ENCODE measurements around the gene SMAGP. TPM values are rescaled to one million over a fixed set of nuclear protein-coding genes. Genes with fewer than 3 reads are reported as not detected.
"Not testable (repeated sequence)": the region's sequence is repeated elsewhere in the genome, so short reads cannot be mapped to it uniquely, and the experiment has no call there.

Gene SMAGP
- polyA plus RNA-seq, 1 donor from 2014 or later, result 82.1 TPM

DNA sequence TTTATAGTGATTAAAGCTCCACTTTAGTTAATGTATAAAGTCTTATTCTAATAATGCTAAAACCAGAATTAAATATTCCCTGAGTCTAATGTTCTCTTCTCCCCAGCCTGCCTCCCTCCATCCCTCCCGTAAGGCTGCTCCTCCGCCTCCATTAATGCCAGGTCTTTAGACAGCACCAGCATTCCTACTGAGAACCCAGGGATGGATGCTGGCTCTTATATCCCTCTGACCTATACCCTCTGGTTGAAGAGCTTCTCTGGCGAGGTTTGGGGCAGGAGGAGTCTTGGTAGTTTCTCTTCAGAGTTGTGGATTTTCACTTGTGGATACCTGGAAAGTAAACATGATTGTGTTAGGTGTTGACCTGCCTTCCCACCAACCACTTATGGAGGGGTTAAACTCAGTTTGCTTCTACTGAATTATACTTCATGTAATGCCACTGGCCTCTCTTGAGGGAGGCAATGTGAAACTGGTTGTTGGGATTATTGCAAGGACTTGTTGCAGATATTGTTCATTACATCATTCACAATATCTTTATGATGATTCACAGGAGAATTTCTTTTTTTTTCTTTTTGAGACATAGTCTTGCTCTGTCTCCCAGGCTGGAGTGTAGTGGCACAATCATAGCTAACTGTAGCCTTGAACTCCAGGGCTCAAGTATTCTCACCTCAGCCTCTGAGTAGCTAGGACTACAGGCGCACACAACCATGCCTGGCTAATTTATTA is 11.1 kb upstream of the SMAGP start:
- H3K27ac Mint-ChIP-seq, result peak overlapping the region in 1 of 3 donors; percentile 31
- no peak overlapping the region for H3K4me3 Mint-ChIP-seq
- H3K27me3 Mint-ChIP-seq, result no peaks in the 10 kb centered on the region
- peaks cover 0 to 7% (median 6%) of the 10 kb centered on the region in 3 donors for H3K4me1 Mint-ChIP-seq
- peaks cover 9% of the 10 kb centered on the region for H3K36me3 Mint-ChIP-seq
- no peaks in the 10 kb centered on the region for H3K9me3 Mint-ChIP-seq

DNA sequence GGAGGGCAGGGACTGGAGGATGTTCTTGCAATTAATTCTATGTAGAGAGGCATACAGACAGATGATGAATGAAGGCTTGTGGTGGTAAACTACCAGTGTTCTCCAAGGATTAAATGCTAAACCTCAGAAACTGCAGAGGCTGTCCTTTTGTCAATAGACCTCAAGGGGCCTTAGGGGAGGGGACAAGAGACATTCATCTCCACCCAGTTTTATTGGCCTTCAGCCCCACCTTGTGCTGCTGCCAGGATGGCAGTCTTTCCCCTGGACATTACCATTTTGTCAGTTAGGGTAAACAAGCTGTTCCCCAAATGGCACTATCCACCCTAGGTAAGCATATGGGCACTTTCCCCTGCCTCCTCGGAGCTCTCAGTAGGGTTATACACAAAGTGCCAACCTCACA is 4.9 kb upstream of the SMAGP start:
- H3K27ac Mint-ChIP-seq, result no peak overlapping the region
- H3K9me3 Mint-ChIP-seq, result no peaks in the 10 kb centered on the region
- no peaks in the 10 kb centered on the region for H3K36me3 Mint-ChIP-seq
- no peaks in the 10 kb centered on the region for H3K27me3 Mint-ChIP-seq
- peaks cover 8 to 13% (median 13%) of the 10 kb centered on the region in 3 donors for H3K4me1 Mint-ChIP-seq
- no peak overlapping the region for H3K4me3 Mint-ChIP-seq

GRCh38 chr12:51272810-51273209 is 2.6 kb upstream of the SMAGP start:
- not testable (repeated sequence) for H3K27me3 Mint-ChIP-seq, H3K27ac Mint-ChIP-seq, H3K4me3 Mint-ChIP-seq, H3K36me3 Mint-ChIP-seq, H3K9me3 Mint-ChIP-seq
- peaks cover 14 to 27% (median 20%) of the 10 kb centered on the region in 3 donors for H3K4me1 Mint-ChIP-seq

DNA sequence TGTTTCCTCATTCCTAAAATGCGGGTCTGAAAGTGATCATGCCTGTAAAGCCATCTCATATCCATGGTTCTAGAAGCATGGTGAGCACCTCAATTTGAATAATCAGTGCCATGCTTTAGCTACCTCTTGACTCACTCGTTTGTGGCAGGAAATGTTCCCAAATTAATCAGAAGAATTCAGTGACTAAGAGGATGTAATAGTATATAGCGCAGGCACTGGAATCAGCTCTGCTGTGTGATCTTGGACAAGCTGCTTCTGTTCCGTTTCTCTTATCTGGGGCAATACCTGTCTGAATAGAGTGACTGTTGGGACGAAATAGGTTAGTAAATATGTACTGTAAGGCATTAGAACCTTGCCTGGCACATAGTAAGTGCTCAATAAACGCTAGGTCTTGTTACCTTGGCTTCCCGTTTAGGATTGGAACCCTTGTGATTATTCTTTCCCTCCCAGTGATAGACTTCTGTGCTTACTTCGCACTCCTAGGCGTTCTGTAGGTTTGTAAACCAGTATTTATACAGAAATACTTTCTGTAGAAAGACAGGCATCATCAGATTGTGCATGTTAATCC is 820 bp upstream of the SMAGP start:
- Mint-ChIP-seq H3K27me3 (no peaks in the 10 kb centered on the region), H3K27ac (peak overlapping the region; percentile 65 to 93 (median 79)), H3K4me1 (peaks cover 20 to 27% (median 25%) of the 10 kb centered on the region in 3 donors), H3K4me3 (peak overlapping the region; percentile 93 to 99 (median 96)), H3K9me3 (no peaks in the 10 kb centered on the region), H3K36me3 (peaks cover 2% of the 10 kb centered on the region)

- Mint-ChIP-seq H3K4me3 (peak overlapping the region; percentile 88 to 94 (median 89)), H3K27ac (peak overlapping the region; percentile 67 to 86 (median 85)), H3K9me3 (peaks cover 0 to 4% (median 0%) of the 10 kb centered on the region in 3 donors)
Observed at GRCh38 chr12:51269174-51270066, 795 bp downstream of the SMAGP start.

GRCh38 chr12:51265024-51265423 is 5.2 kb downstream of the SMAGP start:
- peaks cover 0 to 4% (median 0%) of the 10 kb centered on the region in 3 donors for H3K9me3 Mint-ChIP-seq
- H3K4me3 Mint-ChIP-seq, result peak overlapping the region in 2 of 4 donors; percentile 27 to 39
- H3K4me1 Mint-ChIP-seq, result peaks cover 27 to 30% (median 27%) of the 10 kb centered on the region in 3 donors
- peaks cover 11% of the 10 kb centered on the region for H3K36me3 Mint-ChIP-seq
- H3K27ac Mint-ChIP-seq, result peak overlapping the region in 2 of 3 donors; percentile 12 to 61
- H3K27me3 Mint-ChIP-seq, result no peaks in the 10 kb centered on the region

More at GRCh38 chr12:51269174-51270066, 795 bp downstream of the SMAGP start:
- H3K36me3 Mint-ChIP-seq, result peaks cover 11% of the 10 kb centered on the region
- peaks cover 28 to 36% (median 33%) of the 10 kb centered on the region in 3 donors for H3K4me1 Mint-ChIP-seq
- no peaks in the 10 kb centered on the region for H3K27me3 Mint-ChIP-seq

GRCh38 chr12:51264297-51264696 is 5.9 kb downstream of the SMAGP start:
- no peak overlapping the region for H3K27ac Mint-ChIP-seq
- H3K9me3 Mint-ChIP-seq, result peaks cover 0 to 4% (median 0%) of the 10 kb centered on the region in 3 donors
- H3K27me3 Mint-ChIP-seq, result no peaks in the 10 kb centered on the region
- peaks cover 11% of the 10 kb centered on the region for H3K36me3 Mint-ChIP-seq
- peak overlapping the region in 1 of 4 donors; percentile 14 for H3K4me3 Mint-ChIP-seq
- peaks cover 26 to 27% (median 26%) of the 10 kb centered on the region in 3 donors for H3K4me1 Mint-ChIP-seq

DNA sequence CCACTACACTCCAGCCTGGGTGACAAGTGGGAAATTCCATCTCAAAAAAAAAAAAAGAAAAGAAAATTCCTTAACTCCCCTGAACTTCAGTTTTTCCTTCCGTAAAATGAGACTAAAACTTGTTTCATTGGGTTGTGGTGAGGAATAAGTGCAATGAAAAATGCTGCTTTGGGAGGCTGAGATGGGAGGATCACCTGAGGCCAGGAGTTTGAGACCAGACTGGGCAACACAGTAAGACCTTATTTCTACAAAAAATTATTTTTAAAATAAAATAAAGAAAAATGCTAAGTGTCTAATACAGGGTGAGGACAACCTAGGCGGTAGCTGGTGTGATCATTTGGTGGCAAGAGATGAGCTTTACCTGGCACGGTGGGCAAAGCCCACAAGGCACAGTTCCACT is 6.9 kb downstream of the SMAGP start:
- H3K27me3 Mint-ChIP-seq, result no peaks in the 10 kb centered on the region
- no peak overlapping the region for H3K4me3 Mint-ChIP-seq
- H3K4me1 Mint-ChIP-seq, result peaks cover 20 to 22% (median 21%) of the 10 kb centered on the region in 3 donors
- H3K36me3 Mint-ChIP-seq, result peaks cover 11% of the 10 kb centered on the region
- peak overlapping the region in 1 of 3 donors; percentile 57 for H3K27ac Mint-ChIP-seq
- peaks cover 0 to 4% (median 0%) of the 10 kb centered on the region in 3 donors for H3K9me3 Mint-ChIP-seq

GRCh38 chr12:51262758-51263177 is 7.4 kb downstream of the SMAGP start:
- H3K27me3 Mint-ChIP-seq, result no peaks in the 10 kb centered on the region
- peaks cover 0 to 4% (median 0%) of the 10 kb centered on the region in 3 donors for H3K9me3 Mint-ChIP-seq
- H3K36me3 Mint-ChIP-seq, result peaks cover 11% of the 10 kb centered on the region
- no peak overlapping the region for H3K4me3 Mint-ChIP-seq
- H3K4me1 Mint-ChIP-seq, result peaks cover 16 to 22% (median 19%) of the 10 kb centered on the region in 3 donors
- no peak overlapping the region for H3K27ac Mint-ChIP-seq

DNA sequence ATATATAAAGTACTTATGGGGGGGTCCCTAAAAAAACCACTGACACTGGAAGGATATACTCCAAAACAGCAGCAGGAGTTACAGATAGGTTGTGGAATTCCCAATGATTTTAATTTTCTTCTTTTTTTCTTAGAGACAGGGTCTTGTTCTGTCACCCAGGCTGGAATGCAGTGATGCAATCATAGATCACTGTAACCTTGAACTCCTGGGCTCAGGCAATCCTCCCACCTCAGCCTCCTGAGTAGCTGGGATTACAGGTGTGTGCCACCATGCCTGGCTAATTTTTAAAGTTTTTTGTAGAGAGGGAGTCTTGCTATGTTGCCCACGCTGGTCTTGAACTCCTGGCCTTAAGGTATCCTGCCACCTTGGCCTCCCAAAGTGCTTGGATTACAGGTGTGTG is 10.6 kb downstream of the SMAGP start:
- peaks cover 10 to 13% (median 13%) of the 10 kb centered on the region in 3 donors for H3K4me1 Mint-ChIP-seq
- not testable (repeated sequence) for H3K36me3 Mint-ChIP-seq, H3K27me3 Mint-ChIP-seq, H3K4me3 Mint-ChIP-seq, H3K27ac Mint-ChIP-seq, H3K9me3 Mint-ChIP-seq

DNA sequence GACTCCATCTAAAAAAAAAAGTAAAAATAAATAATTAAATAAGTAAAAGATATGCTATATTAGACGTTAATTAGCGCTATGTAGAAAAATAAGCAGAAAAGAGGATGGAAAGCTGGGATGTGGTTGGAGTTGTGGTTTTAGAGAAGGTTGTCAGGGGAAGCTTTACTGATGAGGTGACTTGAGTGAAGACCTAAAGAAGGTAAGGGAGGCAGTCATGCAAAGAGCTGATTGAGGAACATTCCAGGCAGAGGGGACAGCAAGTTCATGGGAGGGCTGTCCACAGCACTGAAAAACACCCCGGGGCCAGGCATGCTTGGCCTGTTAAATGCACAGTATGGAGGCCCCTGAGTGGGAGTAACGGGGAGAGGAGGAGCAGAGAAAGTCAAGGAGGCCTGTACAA is 15.7 kb downstream of the SMAGP start:
- Mint-ChIP-seq H3K36me3 (peaks cover 3% of the 10 kb centered on the region), H3K27me3 (no peaks in the 10 kb centered on the region), H3K27ac (no peak overlapping the region), H3K9me3 (no peaks in the 10 kb centered on the region), H3K4me3 (no peak overlapping the region), H3K4me1 (peaks cover 8 to 14% (median 13%) of the 10 kb centered on the region in 3 donors)

DNA sequence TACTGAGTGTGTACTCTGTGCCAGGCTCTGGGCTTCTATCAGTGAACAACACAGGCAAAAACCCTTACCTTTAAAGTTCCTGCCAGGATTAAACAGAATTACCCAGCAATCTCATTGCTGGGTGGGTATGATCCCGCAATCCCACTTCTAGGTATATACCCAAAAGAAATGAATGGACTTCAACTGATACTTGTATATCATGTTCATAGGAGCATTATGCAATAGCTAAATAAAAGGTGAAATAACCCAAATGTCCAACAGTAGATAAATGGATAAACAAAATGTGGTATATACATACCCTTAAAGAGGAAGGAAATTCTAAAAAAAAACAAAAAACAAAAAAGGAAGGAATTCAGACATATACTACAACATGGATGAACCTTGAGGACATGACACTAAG is 16.9 kb downstream of the SMAGP start:
- Mint-ChIP-seq H3K4me1 (peaks cover 8 to 13% (median 12%) of the 10 kb centered on the region in 3 donors), H3K36me3 (peaks cover 3% of the 10 kb centered on the region), H3K27ac (peak overlapping the region in 1 of 3 donors; percentile 8), H3K4me3 (no peak overlapping the region), H3K27me3 (no peaks in the 10 kb centered on the region), H3K9me3 (no peaks in the 10 kb centered on the region)

GRCh38 chr12:51247523-51248206 is 22.6 kb downstream of the SMAGP start:
- peaks cover 2% of the 10 kb centered on the region for H3K36me3 Mint-ChIP-seq
- peak overlapping the region; percentile 10 to 76 (median 59) for H3K27ac Mint-ChIP-seq
- no peaks in the 10 kb centered on the region for H3K27me3 Mint-ChIP-seq
- H3K4me3 Mint-ChIP-seq, result peak overlapping the region in 1 of 4 donors; percentile 72
- no peaks in the 10 kb centered on the region for H3K9me3 Mint-ChIP-seq
- H3K4me1 Mint-ChIP-seq, result peaks cover 22 to 36% (median 34%) of the 10 kb centered on the region in 3 donors

DNA sequence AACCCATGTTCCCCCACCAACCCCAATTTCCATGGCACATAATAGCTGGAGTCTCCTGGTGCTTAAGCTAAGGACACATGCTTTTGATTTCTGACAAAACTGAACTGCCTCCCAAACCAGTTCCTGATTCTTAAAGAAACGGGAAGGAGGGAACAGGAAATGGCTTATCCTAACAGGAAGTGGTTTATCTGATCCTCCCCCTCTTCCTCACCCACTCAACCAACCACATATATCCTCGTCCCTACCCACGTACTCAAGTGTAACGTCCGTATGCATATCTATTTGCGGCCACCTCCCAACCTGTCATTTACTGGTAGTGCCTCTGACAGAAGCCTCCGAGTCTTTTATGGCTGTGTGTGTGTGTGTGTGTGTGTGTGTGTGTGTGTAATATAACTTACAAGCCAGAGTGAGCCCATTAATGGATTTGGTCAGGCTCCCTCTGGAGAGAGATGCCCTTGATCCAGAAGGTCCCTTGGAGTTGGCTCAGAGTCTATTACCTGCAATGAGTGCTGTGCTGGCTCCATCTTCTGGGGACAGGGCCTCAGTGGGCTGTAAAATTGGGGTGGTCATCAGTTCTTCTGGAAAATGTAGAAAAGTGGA is 23.9 kb downstream of the SMAGP start:
- peak overlapping the region; percentile 10 to 76 (median 73) for H3K27ac Mint-ChIP-seq
- no peaks in the 10 kb centered on the region for H3K9me3 Mint-ChIP-seq
- peak overlapping the region in 3 of 4 donors; percentile 19 to 78 (median 54) for H3K4me3 Mint-ChIP-seq
- peaks cover 26 to 40% (median 36%) of the 10 kb centered on the region in 3 donors for H3K4me1 Mint-ChIP-seq
- H3K36me3 Mint-ChIP-seq, result peaks cover 4% of the 10 kb centered on the region
- H3K27me3 Mint-ChIP-seq, result no peaks in the 10 kb centered on the region
